SU-DHL-6 (cell line): ENCODE data around the gene BAHD1.

Experiments used
- H2AFZ ChIP-seq: fragments of 200-600 bp; sonication (generic); 2 replicates; pipeline ENCODE4 v1.6.1; 2014; ENCODE audit warnings: low read depth, mild to moderate bottlenecking, moderate library complexity, mixed read lengths, antibody characterized with exemption, low read length; ENCODE audit not compliant: severe bottlenecking
- H3F3A ChIP-seq: fragments of 200-600 bp; shearing (Covaris generic); 2 replicates; pipeline ENCODE4 v1.6.0; 2016; ENCODE audit warnings: antibody characterized with exemption, mild to moderate bottlenecking; ENCODE audit not compliant: insufficient read depth
- H3K27ac ChIP-seq: fragments of 200-600 bp; sonication (generic); 2 replicates; pipeline ENCODE4 v1.5.1; 2016; ENCODE audit warnings: low read depth, mild to moderate bottlenecking, low read length, moderate library complexity, mixed read lengths
- H3K27me3 ChIP-seq: fragments of 200-600 bp; sonication (generic), shearing (Covaris generic); 2 replicates; pipeline ENCODE4 v1.6.0; 2014; ENCODE audit warnings: mild to moderate bottlenecking, low read length
- H3K36me3 ChIP-seq: fragments of 200-600 bp; sonication (generic); 2 replicates; pipeline ENCODE4 v1.6.1; 2014; ENCODE audit warnings: mild to moderate bottlenecking, low read length, mixed read lengths
- H3K4me2 ChIP-seq: fragments of 300-600, 200-600 bp; shearing (Covaris generic), sonication (generic); 2 replicates; pipeline ENCODE4 v1.6.0; 2014; ENCODE audit warnings: low read length, low read depth, mild to moderate bottlenecking; ENCODE audit not compliant: poor library complexity, severe bottlenecking
- H3K4me3 ChIP-seq: fragments of 200-600 bp; sonication (generic); 2 replicates; pipeline ENCODE4 v1.5.1; 2014; ENCODE audit warnings: antibody characterized with exemption, low read length, mild to moderate bottlenecking, mixed read lengths; ENCODE audit not compliant: insufficient read depth, poor library complexity, severe bottlenecking
- H3K79me2 ChIP-seq: fragments of 200-600 bp; sonication (generic); 2 replicates; pipeline ENCODE4 v1.6.1; 2014; ENCODE audit warnings: mild to moderate bottlenecking, low read length, moderate library complexity; ENCODE audit not compliant: insufficient read depth
- H3K9ac ChIP-seq: fragments of 200-600 bp; sonication (generic); 2 replicates; pipeline ENCODE4 v1.7.0; 2014; ENCODE audit warnings: mild to moderate bottlenecking, low read length
- H3K9me2 ChIP-seq: fragments of 200-600 bp; sonication (generic); replicated peaks from 2 replicates; pipeline ENCODE4 v1.6.1; 2014; ENCODE audit warnings: low read length; ENCODE audit not compliant: insufficient read depth
- H3K9me3 ChIP-seq: fragments of 200-600 bp; sonication (generic); 2 replicates; pipeline ENCODE4 v1.6.1; 2014; ENCODE audit warnings: low read length, mixed read lengths; ENCODE audit not compliant: insufficient read depth
- H4K20me1 ChIP-seq: fragments of 200-600 bp; sonication (generic); 2 replicates; pipeline ENCODE4 v1.6.1; 2014; ENCODE audit warnings: low read depth, mild to moderate bottlenecking, antibody characterized with exemption, low read length, moderate library complexity, mixed read lengths
- CTCF ChIP-seq: fragments of 200-600 bp; sonication (generic); IDR thresholded peaks from one replicate; pipeline ENCODE4 v1.5.1; 2017; ENCODE audit warnings: antibody characterized with exemption, mild to moderate bottlenecking, low read length, moderate library complexity; ENCODE audit not compliant: insufficient read depth, poor library complexity, severe bottlenecking
- EZH2phosphoT487 ChIP-seq: fragments of 200-600 bp; sonication (generic), shearing (Covaris generic); conservative IDR thresholded peaks from 2 replicates; pipeline ENCODE4 v1.6.1; 2018; ENCODE audit warnings: mild to moderate bottlenecking, antibody characterized with exemption, low read length, moderate library complexity, mixed read lengths

Gene BAHD1

GRCh38 chr15:40407330-40407990 lies 33.3 kb upstream of the BAHD1 start:
- Histone ChIP-seq H3K9me3 (no peaks in the 10 kb centered on the region), H3K9me2 (no peaks in the 10 kb centered on the region), H3K79me2 (peaks cover 7% of the 10 kb centered on the region), H3K9ac (no peak overlapping the region), H3K27me3 (no peaks in the 10 kb centered on the region), H2AFZ (no peak overlapping the region), H3K27ac (no peak overlapping the region), H3K36me3 (no peaks in the 10 kb centered on the region), H3K4me3 (no peak overlapping the region), H4K20me1 (no peaks in the 10 kb centered on the region), H3F3A (no peaks in the 10 kb centered on the region), H3K4me2 (peak overlapping the region; percentile 40)
- TF ChIP-seq EZH2phosphoT487 = no peak

DNA sequence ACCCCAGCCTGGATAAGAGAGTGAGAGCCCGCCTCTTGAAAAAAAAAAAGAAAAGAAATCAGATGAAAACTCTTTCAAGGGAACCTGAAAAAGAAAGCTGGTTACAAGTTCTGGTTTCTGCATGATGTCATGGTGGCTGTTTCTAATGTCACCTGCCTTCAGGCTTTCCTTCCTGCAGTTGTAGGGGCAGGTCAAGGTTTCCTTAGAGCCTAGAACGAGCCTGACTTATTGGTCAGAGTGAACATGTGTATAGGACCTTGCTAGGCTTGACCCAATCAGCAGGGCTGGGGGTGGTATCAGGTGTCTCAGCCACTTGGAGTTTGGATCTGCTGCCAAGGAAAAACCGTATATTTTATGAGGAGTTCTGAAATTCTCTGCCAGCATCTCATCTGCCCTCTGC lies 31.4 kb upstream of the BAHD1 start:
- no peaks in the 10 kb centered on the region for H3K36me3 ChIP-seq
- H3K9me3 ChIP-seq = no peaks in the 10 kb centered on the region
- no peak overlapping the region for H2AFZ ChIP-seq
- H3K27me3 ChIP-seq = no peaks in the 10 kb centered on the region
- no peaks in the 10 kb centered on the region for H4K20me1 ChIP-seq
- peaks cover 7% of the 10 kb centered on the region for H3K79me2 ChIP-seq
- H3F3A ChIP-seq = no peaks in the 10 kb centered on the region
- no peak overlapping the region for H3K9ac ChIP-seq
- H3K4me3 ChIP-seq = no peak overlapping the region
- H3K4me2 ChIP-seq = no peak overlapping the region
- TF ChIP-seq CTCF (no peak), EZH2phosphoT487 (no peak)
- H3K27ac ChIP-seq = no peak overlapping the region
- no peaks in the 10 kb centered on the region for H3K9me2 ChIP-seq

- H4K20me1 ChIP-seq = no peaks in the 10 kb centered on the region
- no peak overlapping the region for H3K4me2 ChIP-seq
- TF ChIP-seq EZH2phosphoT487 = no peak
- TF ChIP-seq CTCF = no peak
- no peaks in the 10 kb centered on the region for H3F3A ChIP-seq
- H3K36me3 ChIP-seq = no peaks in the 10 kb centered on the region
- H3K79me2 ChIP-seq = peaks cover 7% of the 10 kb centered on the region
- no peak overlapping the region for H3K9ac ChIP-seq
- H3K27ac ChIP-seq = no peak overlapping the region
- H2AFZ ChIP-seq = no peak overlapping the region
- H3K4me3 ChIP-seq = no peak overlapping the region
- H3K9me2 ChIP-seq = no peaks in the 10 kb centered on the region
- no peaks in the 10 kb centered on the region for H3K27me3 ChIP-seq
- no peaks in the 10 kb centered on the region for H3K9me3 ChIP-seq
These were observed 30.3 kb upstream of the BAHD1 start for GRCh38 chr15:40410476-40410875.

GRCh38 chr15:40412095-40412759 lies 28.5 kb upstream of the BAHD1 start:
- Histone ChIP-seq H4K20me1 (no peaks in the 10 kb centered on the region), H3K27ac (no peak overlapping the region), H3K4me2 (no peak overlapping the region), H3K27me3 (no peaks in the 10 kb centered on the region), H3K9me2 (no peaks in the 10 kb centered on the region), H2AFZ (no peak overlapping the region), H3K36me3 (no peaks in the 10 kb centered on the region), H3K9me3 (no peaks in the 10 kb centered on the region), H3K79me2 (no peaks in the 10 kb centered on the region), H3F3A (no peaks in the 10 kb centered on the region), H3K4me3 (no peak overlapping the region), H3K9ac (no peak overlapping the region)
- no peak for TF ChIP-seq EZH2phosphoT487
